HG03521 (cell line): ENCODE results near the gene TNFAIP8L3.

Source experiments
- ATAC-seq: cut with Tn5 transposase; IDR thresholded peaks from one replicate; pipeline ENCODE4 v1.9.1; 2021; ENCODE audit warnings: mild to moderate bottlenecking, moderate library complexity; ENCODE audit not compliant: unreplicated experiment

TNFAIP8L3 gene

DNA sequence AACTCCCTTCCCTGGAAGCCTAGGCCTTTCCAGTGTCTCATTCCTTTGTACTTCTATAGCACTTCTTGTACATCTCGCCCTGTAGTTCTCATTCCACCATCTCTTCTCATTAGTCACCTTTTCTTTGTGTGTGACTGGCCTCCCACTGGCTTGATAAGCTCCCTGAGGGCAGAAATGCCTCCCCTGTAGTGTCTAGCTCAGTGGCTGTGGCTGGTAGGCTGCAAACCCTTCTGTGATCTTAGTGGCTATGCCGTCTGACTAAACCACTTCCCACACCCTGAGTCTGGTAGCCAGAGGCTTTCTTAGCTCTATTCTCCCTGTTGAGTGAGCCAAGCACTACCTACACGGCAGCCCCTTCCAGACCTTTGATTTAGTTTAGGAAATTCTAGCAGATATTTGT, 24.4 kb upstream of the TNFAIP8L3 start:
- no peak for ATAC-seq

DNA sequence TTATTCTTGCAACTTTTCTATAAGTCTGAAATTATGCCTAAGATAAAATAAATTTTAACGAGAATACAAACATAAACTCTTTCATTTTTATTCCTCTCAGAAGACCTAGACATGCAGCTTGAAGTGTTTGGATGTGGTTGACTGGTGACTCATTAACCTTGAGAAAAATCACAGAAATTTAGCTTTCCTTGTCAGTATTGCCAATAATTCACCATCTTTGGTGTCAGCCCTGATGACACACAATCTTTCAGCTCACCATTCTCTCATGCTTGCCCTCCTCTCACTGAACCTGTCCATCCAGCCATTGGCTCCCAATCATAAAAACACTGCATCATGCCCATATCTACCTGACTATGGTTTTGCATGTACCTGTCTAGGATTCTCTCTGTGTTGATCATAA, 22.6 kb upstream of the TNFAIP8L3 start:
- no peak for ATAC-seq

DNA sequence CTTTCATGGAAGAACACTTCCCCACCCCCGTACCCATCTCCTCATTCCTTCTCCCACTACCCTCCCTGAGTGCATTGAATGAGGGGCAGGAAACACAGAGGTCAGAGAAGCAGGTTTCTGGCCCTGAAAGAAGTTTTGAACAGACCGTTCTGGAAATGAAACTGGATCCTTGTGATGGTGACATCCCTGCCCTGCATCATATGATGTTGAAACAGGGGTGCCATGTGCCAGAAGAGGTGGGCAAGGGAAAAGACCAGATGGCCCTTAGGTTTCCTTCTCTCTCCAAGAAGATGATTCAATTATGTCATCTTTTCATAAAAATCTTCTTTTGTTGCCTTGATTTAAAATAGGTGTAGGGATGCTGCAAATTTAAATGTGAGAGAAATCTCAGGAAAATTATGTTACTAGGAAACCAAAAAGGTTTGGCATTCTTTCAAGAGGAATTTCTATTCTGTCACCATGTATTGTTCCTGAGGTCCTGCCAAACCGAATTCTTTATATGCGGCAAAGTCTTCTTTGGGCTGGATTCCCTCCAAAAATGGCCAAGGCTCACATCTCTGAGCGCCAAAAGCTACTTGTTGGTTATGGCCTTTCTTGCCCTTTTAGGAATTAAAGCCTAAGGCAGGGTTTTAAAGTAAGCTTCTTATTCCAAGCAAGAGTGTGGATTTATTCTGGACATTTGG, 19.9 kb upstream of the TNFAIP8L3 start:
- no peak for ATAC-seq

DNA sequence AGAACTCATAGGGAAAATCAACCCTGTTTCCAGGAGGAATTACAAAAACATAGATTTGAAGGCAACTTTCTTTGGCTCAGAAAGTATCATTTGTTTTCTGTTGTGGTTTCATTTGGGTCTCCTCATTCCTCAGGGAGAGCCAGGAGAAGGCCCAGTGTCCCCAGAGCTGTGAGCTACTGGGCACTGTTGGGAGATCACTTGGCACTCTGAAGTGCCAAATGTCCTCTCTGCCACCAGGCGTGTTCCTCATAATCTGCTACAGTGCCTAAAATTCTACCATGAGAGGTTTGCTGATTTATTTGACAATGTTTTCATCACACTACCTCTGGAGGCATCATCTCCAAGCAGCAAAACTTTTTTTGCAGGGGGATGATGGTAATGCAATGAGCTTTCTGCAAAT, 17.4 kb upstream of the TNFAIP8L3 start:
- no peak for ATAC-seq

DNA sequence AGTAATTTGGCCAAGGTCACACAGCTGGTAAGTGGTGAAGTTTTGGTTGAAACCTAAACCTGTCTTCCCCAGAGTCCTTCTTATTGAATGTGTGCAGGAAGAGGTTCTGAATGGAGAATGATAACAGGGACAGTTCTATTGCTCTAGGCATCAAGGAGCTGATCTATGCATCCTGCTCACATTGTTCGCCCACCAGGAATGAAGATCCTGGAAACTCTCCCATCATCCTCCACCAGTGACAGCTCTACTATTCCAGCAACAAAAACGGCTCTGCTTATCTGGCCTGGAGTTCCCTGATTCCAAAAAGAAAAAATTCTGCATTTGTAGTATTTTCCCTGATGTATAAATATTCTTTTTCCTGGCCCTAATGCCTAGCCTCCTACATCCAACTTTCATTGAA, 16.4 kb upstream of the TNFAIP8L3 start:
- no peak for ATAC-seq

DNA sequence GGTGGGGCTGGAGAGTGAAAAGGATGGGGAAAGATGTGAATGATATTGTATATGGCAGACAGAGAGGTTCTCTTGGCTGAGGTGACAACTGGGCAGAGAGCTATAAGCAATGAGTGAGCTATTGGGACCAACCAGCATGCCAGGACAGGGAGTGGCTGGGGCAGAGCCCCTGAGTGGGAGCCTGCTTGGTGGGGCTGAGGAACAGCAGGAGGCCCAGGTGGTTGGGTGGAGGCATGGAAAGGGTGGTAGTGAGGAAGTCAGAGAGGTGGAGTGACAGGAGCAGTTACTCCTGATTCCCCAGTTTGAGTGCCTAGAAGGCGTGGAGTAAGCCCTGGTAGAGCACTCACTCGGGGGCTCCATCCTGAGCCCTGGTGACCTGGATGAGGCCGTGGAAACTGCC, 15.5 kb upstream of the TNFAIP8L3 start:
- no peak for ATAC-seq

DNA sequence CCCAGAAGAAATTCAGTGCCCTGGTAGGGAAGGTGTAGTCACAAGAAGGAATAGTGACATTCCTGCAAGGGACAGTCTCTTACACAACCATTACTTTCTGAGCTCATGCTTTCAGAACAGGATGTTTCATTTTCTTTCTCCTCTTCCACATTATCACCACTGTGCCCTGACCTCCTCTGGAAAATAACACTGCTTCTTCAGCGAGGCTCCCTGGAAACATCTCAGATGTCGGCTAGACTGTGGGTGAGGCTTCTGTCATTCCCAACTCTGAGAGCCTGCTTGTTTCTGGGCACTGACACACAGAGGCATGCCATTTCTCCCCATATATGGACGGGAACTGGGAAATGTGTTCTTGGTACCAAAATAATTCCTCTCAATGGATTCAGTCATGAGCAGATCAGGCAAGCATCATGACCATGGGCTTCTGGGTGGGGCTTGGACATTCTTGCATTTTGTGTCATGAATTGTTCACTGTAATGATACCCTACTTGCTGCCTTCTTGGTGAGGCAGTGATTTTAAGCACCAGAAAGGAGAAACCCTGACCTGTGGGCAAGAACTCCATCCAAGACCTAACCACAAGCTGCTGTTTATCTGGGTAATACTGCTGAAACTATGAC, 14.3 kb upstream of the TNFAIP8L3 start:
- no peak for ATAC-seq

DNA sequence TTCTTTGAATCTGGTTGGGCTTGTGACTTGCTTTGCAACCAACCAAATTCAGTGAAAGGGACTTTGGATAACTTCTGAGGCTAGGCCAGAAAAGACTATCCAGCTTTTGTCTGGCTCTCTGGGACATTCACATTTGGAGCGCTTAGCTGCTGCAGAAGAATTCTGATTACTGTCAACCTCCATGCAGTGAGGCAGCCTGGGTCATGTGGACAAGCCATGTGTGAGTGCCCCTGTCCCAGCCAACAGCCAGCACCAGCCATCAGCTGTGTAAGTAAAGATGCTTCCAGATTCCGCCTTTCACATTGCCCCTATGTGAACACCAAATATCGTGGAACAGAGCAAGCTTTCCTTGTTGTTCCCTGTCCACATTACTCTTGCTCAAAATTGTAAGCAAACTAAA, 12.9 kb upstream of the TNFAIP8L3 start:
- ATAC-seq: no peak

DNA sequence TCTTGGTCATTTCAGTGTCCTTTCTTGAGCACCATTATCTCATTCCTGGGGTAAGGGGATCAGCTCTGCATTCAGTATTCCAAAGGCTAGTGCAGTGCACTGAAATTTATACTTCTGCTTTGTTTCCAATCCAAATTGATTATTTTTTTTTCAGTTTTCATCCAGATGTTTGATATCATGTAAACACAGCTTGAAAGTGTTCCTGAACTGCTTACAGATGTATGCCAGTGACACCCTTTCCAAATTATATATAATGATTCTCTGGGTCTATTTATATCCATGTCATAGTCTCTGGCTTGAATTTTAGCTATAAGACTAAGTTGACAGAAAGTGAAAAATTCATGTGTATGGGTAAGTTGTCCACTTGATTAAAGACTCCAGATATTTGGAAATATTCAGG, 11.8 kb upstream of the TNFAIP8L3 start:
- no peak for ATAC-seq

DNA sequence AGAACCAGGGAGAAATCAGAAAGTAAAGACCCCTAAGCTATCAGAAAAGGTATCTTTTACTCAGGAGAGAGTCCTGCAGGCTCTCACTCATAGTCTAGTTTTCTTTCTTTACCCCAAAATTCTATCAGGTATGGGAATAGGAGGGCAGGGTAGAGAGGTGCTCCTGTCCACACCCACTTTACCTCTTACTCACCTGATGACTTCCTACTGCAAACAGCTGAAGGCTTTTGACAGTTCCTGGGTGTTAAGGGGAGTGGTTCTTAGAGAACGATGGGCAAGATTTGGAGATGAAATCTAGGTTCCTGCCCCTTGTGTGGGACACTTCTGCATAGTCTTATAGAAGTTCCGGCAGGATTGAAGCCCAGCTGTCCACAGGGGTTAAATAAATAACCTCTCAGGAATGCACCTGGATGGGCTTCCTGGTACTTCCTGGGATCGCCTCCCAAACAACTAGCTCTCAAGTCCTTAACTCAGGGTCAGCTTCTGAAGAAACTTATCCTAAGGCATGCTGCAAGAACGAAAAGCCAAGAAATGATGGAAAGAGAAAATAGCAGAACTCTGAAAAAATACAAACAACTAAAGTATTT, 10.8 kb upstream of the TNFAIP8L3 start:
- ATAC-seq: no peak

DNA sequence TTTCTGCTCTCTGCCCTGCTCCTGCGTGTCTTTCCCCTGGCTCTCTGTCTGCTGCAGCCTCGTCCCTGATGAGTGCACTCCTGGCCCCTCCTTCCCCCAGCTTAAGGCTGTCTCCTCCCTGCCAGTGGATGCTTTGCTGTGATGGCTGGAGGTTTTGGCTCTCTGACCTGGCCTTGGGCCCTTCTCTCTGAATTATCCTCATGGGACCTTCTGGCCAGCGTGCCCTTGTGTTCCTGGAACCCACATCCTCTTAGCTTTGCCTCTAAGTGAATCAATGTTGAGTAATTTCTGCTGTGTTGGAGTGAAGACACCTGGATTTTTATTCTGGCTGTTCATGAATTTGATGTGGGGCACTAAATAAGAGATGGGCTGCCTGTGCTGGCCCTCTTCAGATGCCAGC, 9.8 kb upstream of the TNFAIP8L3 start:
- no peak for ATAC-seq

DNA sequence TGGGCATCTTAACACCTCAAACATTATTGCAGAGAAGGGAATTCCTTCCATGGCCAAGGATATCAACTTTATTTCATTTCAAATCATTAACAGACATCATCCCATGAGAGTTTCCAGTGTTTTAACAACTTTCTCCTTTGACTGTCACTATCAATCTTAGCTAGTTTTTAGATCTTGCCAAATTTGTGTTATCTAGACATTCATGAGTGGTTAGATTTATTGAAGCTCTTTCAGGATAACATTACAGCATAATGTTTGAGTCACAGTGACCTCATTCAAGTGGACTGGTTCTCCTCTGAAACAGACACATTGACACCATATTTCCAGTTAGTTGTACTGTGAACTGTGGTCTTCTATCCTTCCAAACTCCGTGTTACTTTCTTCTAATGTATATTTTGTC, 8.6 kb upstream of the TNFAIP8L3 start:
- no peak for ATAC-seq

DNA sequence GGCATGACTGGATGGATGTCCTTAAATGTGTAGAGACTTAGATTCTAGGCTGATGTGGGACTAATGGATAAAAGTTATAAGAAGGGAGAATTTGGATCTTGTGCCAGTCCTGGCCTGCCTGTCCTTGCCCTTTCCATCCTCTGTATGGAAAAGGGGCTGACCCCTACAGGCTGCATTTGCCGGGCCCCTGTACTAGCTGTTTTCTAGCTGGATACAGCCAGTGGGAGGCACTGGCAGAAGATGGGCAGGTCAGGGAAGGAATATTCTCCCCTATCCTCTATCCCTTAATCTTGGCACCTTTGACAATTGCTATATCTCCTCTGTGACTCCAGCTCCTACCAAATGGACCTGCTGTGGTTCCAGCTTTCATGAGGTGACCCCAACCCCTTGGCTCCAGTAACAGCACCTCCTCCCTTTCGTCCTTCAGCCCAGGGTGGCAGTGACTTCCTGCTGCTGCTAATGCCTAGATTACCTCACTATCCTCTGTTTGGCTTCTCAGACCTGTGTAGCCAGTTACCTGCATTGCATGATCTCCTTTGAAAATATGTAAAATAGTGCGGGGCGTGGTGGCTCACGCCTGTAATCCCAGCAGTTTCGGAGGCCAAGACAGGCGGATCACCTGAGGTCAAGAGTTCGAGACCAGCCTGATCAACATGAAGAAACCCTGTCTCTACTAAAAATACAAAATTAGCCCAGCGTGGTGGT, 6.2 kb upstream of the TNFAIP8L3 start:
- ATAC-seq: no peak

DNA sequence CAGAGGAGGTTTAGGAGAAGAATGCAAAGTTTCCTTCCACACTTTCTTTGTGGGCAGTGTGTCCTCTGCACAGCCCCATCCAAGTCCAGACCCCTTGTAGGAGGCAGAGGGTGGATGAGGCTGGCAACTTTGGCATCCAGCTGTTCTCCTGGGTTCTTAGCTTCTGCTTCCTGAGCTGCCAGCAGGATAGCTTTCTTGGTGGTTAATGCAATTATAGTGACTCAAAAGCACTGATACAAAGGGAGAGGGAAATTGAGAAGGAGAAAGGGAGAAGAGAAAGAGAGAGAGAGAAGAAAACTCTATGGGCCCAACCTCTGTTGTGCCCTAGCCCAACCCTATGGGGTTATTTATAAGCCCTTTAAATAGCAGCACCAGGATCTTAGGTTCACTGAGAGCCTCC, 4.5 kb upstream of the TNFAIP8L3 start:
- no peak for ATAC-seq

DNA sequence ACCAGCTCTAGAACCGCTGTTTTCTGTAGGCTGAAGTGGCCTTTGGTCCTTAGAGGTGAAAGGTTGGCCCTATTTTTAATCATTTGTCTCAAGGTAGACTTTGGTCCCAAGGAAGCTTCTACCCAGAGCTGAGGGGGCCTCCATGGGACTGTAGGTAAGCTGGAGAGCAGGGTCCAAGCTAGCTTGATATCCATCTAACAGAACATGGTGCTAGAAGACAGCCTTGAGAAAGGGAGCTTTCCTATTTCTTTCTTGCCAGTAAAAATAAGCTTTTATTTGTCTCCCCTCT, 3.6 kb upstream of the TNFAIP8L3 start:
- ATAC-seq: no peak

DNA sequence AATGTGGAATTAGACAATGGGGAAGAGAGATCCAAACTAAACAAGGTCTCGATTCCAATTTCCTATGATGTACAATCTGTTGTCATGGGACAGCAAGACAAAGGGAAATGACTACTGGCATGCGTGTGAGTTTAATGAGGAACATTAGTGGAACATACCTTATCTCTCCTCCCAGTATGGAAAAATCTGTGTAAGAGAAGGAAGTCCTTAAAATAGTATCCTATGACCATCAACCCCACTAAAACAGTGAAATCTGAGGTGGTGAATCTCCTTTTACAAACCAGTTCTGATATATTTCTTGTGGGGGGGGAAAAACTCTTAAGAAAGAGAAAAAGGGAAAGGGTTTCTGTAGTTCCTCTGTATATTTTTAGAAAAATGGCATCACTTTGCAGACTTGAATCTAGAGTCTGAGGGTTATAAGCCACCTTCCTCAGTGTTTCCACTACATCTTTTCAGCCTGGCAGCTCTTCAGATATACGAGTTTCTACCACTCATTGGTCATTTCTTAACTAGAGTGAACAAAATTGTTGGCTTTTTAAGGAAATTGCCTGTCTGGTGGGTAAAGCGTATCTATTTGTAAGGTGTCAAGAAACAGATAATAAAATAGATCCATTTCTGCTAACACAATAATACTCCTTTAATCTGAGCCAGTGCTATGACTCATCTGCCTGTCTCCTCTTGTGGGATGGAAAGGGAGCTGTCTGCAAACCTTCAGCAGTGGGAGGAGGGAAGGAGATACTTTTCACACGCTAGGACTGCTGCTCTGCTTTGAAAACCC, 3.0 kb upstream of the TNFAIP8L3 start:
- ATAC-seq: no peak

DNA sequence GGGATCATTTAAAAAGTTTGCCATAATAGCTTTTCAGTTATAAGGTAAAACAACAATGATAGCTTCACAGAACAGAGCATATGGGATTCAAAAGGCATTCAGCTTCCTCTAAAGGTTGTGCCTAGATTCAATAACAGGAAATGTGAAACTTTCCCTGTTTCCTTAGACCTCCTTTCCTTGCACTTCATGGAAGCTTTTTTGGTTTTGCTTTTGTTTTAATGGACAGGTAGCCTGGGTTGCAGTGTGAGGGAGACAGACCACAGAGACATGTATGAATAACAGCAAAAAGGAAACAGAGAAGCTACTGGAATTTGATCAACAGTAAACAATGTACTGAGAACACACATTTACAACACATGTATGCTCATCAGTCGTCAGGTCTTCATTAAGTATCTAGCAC, 2.3 kb upstream of the TNFAIP8L3 start:
- no peak for ATAC-seq

DNA sequence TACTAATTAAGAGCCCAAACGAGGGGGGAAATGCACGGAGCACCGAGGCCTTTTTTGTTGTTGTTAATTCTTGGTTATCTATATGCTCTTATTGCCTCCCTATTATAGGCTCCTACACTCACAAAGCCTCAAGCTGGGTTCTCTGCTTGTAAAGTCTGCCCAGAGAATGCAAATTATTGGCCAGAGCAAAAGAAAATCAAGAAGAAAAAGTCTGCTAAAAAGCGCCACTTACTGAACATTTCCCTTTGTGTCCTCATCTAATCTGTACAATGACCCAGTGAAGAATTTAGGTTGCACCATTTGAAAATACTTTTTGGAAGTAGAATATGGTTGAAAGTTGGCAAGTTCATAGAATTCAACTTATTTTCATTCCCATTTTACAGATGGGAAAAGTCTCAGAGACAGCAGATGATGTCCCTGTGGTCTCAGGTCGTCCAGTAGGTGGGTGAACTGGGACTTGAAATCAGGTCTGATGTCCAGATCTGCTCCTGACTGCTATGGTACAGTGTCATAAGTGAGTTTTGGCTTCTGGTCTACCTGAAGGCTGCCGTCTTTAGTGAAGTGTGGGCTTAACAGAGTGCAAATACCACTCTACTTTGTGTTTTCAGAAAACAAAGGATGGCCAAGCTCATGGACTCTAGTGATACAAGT, 1.1 kb upstream of the TNFAIP8L3 start:
- ATAC-seq: no peak

DNA sequence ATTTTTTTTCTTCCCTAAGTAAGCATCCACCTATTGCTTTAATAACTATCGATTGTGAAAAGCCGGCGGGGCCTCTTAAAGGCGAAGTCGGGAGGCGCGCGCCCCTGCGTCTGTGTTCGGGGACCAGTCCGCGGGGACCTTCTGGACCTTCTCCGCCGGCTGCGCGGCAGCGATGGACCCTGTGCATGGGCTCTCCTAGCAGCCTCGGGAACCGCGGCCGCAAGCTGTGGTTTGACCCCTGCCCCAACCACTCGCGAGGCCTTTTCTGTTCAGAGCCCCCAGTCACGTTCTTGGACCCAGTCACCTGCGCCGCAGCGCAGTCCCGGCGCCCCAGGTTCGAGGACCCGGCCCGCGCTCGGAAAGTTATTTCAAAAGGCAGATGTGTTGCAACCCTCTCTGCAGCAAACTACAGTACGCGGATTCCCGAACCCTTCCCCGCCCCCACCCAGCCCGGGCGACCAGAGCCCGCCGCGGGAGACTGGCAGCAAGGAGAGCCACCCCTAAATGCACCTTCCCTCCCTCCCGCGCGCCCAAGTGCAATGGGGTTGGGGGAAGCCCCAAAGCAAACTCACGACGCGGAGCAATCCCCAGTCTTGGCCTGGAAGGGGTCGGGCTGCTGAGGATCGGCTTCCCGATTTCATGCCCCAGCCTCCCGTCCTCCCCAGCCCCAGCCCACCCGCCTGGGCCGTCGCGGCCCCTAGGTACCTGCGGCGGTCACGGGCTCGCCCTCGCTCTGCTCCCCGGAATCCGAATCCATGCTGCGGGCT, 684 bp downstream of the TNFAIP8L3 start:
- no peak for ATAC-seq

DNA sequence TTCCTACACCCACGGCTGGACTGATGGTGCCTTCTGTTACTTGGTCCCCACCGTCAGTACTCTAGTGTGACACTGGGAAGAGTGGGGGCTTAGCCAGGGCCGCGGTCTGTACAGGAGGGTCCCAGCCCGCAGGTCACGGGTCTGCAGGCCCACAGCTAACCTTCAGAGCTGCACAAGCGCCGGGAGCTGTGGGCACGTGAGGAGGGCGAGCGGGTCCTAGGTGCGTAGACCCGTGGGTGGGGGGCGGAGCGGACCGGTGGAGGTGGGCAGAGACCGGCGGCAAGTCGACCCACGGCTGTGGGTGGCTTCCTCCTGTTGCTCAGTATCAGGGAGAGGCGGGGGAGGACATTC, 1.2 kb downstream of the TNFAIP8L3 start:
- ATAC-seq: no peak
